ENCODE data around the gene TKT. TPM values are rescaled to one million over a fixed set of nuclear protein-coding genes. Genes with fewer than 3 reads are reported as not detected.

Gene TKT
- total RNA-seq, 3 donors from 2014 or later (not counting 1 experiment from before 2014, with no cell fraction given): 82.9 to 126 (median 107) TPM

GRCh38 chr3:53227993-53228885 lies 27.6 kb downstream of the TKT start:
- Histone ChIP-seq H3K9me3 (ENCODE audit: control insufficient read depth, insufficient read depth, low read length) (no peaks in the 10 kb centered on the region), H3K4me1 (ENCODE audit: control insufficient read depth, insufficient read depth, low read length) (no peaks in the 10 kb centered on the region), H3K27me3 (ENCODE audit: control insufficient read depth, insufficient read depth, low read length) (no peaks in the 10 kb centered on the region), H3K27ac (ENCODE audit: low read length) (no peak overlapping the region), H3K4me3 (ENCODE audit: low read length) (no peak overlapping the region), H3K36me3 (ENCODE audit: control insufficient read depth, insufficient read depth, low read length) (peaks cover 71% of the 10 kb centered on the region)
- Mint-ChIP-seq H3K27ac (no peak overlapping the region), H3K27me3 (ENCODE audit: low read depth in 2 of 2) (no peaks in the 10 kb centered on the region), H3K9me3 (no peaks in the 10 kb centered on the region), H3K4me3 (no peak overlapping the region), H3K4me1 (no peaks in the 10 kb centered on the region), H3K36me3 (peaks cover under 1% of the 10 kb centered on the region)
- intact Hi-C loops (cut with micrococcal nuclease): no loop called here
- 93% methylated on average over 23 of the region's 24 CpGs for WGBS (ENCODE audit: insufficient coverage)
- TF ChIP-seq, protein P1, sequence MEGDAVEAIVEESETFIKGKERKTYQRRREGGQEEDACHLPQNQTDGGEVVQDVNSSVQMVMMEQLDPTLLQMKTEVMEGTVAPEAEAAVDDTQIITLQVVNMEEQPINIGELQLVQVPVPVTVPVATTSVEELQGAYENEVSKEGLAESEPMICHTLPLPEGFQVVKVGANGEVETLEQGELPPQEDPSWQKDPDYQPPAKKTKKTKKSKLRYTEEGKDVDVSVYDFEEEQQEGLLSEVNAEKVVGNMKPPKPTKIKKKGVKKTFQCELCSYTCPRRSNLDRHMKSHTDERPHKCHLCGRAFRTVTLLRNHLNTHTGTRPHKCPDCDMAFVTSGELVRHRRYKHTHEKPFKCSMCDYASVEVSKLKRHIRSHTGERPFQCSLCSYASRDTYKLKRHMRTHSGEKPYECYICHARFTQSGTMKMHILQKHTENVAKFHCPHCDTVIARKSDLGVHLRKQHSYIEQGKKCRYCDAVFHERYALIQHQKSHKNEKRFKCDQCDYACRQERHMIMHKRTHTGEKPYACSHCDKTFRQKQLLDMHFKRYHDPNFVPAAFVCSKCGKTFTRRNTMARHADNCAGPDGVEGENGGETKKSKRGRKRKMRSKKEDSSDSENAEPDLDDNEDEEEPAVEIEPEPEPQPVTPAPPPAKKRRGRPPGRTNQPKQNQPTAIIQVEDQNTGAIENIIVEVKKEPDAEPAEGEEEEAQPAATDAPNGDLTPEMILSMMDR (IDR thresholded peaks at IDR 0.05): no peak
- DNase-seq (no peak), ATAC-seq (no peak)

- H3K9me3 ChIP-seq (ENCODE audit: control insufficient read depth, insufficient read depth, low read length): no peaks in the 10 kb centered on the region
- H3K36me3 Mint-ChIP-seq: no peaks in the 10 kb centered on the region
- H3K4me1 Mint-ChIP-seq: no peaks in the 10 kb centered on the region
Measured at GRCh38 chr3:53226841-53227407, 28.9 kb downstream of the TKT start.

GRCh38 chr3:53226142-53226840 lies 29.5 kb downstream of the TKT start:
- no peaks in the 10 kb centered on the region for H3K27me3 ChIP-seq (ENCODE audit: control insufficient read depth, insufficient read depth, low read length)
- H3K9me3 Mint-ChIP-seq: no peaks in the 10 kb centered on the region
- no peak for DNase-seq
- H3K27ac ChIP-seq (ENCODE audit: low read length): no peak overlapping the region
- no peak overlapping the region for H3K4me3 ChIP-seq (ENCODE audit: low read length)
- H3K9me3 ChIP-seq (ENCODE audit: control insufficient read depth, insufficient read depth, low read length): no peaks in the 10 kb centered on the region
- TF ChIP-seq, protein P1 (IDR thresholded peaks at IDR 0.05): no peak
- no peaks in the 10 kb centered on the region for H3K4me1 Mint-ChIP-seq
- H3K36me3 Mint-ChIP-seq: no peaks in the 10 kb centered on the region
- H3K4me1 ChIP-seq (ENCODE audit: control insufficient read depth, insufficient read depth, low read length): no peaks in the 10 kb centered on the region
- H3K27me3 Mint-ChIP-seq (ENCODE audit: low read depth in 2 of 2): no peaks in the 10 kb centered on the region
- ATAC-seq: no peak
- intact Hi-C loops (cut with micrococcal nuclease): no loop called here
- peaks cover 60% of the 10 kb centered on the region for H3K36me3 ChIP-seq (ENCODE audit: control insufficient read depth, insufficient read depth, low read length)
- H3K4me3 Mint-ChIP-seq: no peak overlapping the region
- no peak overlapping the region for H3K27ac Mint-ChIP-seq
- WGBS (ENCODE audit: insufficient coverage): 94% methylated on average over 12 of the region's 12 CpGs

More at GRCh38 chr3:53226841-53227407, 28.9 kb downstream of the TKT start:
- no peak for ATAC-seq
- H3K4me3 ChIP-seq (ENCODE audit: low read length): no peak overlapping the region
- H3K27ac Mint-ChIP-seq: no peak overlapping the region
- H3K4me3 Mint-ChIP-seq: no peak overlapping the region
- H3K9me3 Mint-ChIP-seq: no peaks in the 10 kb centered on the region
- 97% methylated on average over 14 of the region's 17 CpGs for WGBS (ENCODE audit: insufficient coverage)
- H3K4me1 ChIP-seq (ENCODE audit: control insufficient read depth, insufficient read depth, low read length): no peaks in the 10 kb centered on the region
- no peak overlapping the region for H3K27ac ChIP-seq (ENCODE audit: low read length)
- DNase-seq: no peak
- TF ChIP-seq, protein P1 (IDR thresholded peaks at IDR 0.05): no peak
- no peaks in the 10 kb centered on the region for H3K27me3 ChIP-seq (ENCODE audit: control insufficient read depth, insufficient read depth, low read length)
- H3K27me3 Mint-ChIP-seq (ENCODE audit: low read depth in 2 of 2): no peaks in the 10 kb centered on the region
- intact Hi-C loops (cut with micrococcal nuclease): no loop called here
- H3K36me3 ChIP-seq (ENCODE audit: control insufficient read depth, insufficient read depth, low read length): peaks cover 63% of the 10 kb centered on the region
